GM19372 (cell line): ENCODE results near the gene TRAF2.

Source experiments
- ATAC-seq: cut with Tn5 transposase; IDR thresholded peaks from one replicate; pipeline ENCODE4 v1.9.1; 2021; ENCODE audit warnings: mild to moderate bottlenecking, low read depth, moderate library complexity; ENCODE audit not compliant: unreplicated experiment

The TRAF2 gene

DNA sequence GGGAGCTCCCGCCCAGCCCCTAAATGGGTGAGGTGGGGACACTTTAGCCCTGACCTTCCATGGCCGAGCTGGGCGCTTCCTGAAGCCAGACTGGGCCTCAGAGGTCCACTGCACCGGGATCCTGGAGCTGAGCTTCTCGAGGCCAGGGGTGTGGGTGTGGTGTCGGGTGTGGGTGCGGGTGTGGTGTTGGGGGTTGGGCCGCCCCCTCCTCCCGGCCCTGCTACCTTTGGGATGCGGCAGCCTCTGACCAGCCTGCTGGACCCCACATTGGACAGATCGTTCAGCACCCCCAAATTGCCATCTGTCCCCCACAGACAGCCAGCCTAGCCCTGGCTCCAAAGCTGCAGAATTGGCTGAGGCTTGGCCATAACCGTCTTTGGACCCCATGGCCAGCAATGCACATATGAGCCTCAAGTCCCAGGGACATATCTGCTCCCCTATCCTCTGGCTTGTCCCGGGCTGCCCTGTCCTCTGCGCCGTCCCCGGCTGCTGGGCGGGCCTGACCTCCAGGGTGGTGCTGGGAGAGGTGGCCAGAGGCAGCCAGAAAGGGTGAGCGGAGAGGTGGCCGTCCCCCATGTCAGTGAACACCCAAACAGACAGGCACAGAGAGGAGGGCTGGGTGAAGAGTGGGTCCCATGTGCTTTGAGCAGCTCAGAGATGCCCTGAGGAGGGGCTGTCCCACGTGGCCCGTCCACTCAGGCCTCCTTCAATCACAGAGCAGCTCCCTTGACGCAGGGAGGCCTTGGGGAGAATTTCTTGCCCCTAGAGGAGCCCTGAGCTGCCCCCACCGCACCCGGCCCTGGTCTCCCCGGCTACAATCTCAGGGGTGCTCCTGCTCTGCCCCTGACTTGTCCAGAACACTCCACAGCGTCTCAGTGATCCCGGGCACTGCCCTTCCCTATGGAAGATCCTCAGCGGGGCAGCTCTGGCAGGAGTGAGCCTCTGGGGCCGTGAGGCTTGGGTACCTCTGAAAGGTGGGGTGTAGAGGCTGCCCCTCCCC lies 87.6 kb downstream of the TRAF2 start:
- no peak for ATAC-seq

DNA sequence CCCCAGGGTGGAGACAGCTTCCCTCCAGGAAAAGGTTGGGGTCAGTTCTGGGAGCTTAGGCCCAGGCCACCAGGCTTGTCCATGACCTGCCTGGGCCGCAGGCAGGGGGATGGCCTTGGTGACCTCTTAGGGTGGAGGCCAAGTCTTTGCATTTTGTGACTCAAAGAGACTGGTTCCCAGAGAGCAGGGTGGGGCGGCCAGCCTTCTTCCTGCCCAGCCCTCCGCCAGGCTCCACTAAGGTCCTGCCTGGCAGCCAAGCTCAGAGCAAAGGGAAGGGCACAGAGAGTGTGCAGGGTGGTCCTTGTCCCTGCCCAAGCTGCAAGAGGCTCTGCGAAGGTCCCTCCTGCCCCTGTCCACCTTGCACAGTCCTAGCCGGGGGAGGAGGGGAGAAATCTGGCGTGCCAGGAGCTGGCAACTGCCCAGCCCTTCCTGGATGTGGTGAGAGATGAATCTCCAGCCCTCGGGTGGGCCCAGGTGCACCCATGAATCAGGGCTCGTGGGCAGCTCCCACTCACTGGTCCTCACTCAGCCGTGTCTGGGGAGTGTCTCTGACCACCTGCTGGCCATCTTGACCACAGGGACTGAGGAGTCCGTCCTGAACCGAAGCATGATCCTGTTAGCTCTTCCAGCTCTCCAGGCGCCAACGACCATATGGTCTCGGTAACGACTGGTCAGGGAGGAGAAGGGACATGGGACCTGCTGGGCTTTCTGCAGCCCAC lies 88.7 kb downstream of the TRAF2 start:
- ATAC-seq, result no peak

DNA sequence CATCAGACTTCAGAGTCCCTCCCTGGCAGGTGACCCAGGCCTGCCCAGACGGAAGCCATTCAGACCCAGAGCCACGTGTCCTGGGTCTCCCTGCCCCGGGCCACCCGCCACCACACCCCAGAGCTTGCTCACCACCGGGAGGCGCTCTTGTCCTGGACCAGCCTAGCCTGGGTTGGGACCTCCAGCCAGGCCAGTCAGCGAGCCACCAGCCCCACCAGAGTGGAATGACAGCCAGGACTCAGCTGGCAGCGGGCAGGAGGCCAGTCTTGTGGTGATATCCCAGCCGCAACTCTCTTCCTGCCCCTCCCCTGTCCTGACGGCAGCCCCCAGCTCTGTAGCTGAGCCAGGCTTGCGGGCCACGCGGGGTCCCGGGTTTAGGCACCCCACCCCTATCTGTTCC lies 89.3 kb downstream of the TRAF2 start:
- ATAC-seq, result no peak
